ENCODE results near the gene ZSWIM7.

The ZSWIM7 gene

GRCh38 chr17:16003841-16004240 is 4.3 kb upstream of the ZSWIM7 start:
- no peak for TF ChIP-seq CTCF (IDR thresholded peaks at IDR 0.05; ENCODE audit: insufficient read depth, low read length, poor library complexity, severe bottlenecking)
- peaks cover 13% of the 10 kb centered on the region for H3K36me3 ChIP-seq (ENCODE audit: control insufficient read depth, insufficient read depth, low read length)

GRCh38 chr17:16002708-16003260 is 3.3 kb upstream of the ZSWIM7 start:
- Histone ChIP-seq H3K36me3 (ENCODE audit: control insufficient read depth, insufficient read depth, low read length) (peaks cover 9% of the 10 kb centered on the region), H3K27me3 (replicated peaks; ENCODE audit: control insufficient read depth, insufficient read depth, low read length) (no peaks in the 10 kb centered on the region), H3K4me3 (replicated peaks; ENCODE audit: low read depth, low read length) (no peak overlapping the region)
- no peak for DNase-seq (ENCODE audit: extremely low read depth, insufficient read length)
- no peak for TF ChIP-seq CTCF (IDR thresholded peaks at IDR 0.05; ENCODE audit: insufficient read depth, low read length, poor library complexity, severe bottlenecking)

More at GRCh38 chr17:16003841-16004240, 4.3 kb upstream of the ZSWIM7 start:
- Histone ChIP-seq H3K4me3 (replicated peaks; ENCODE audit: low read depth, low read length) (no peak overlapping the region), H3K27me3 (replicated peaks; ENCODE audit: control insufficient read depth, insufficient read depth, low read length) (no peaks in the 10 kb centered on the region)
- no peak for DNase-seq (ENCODE audit: extremely low read depth, insufficient read length)

- peak overlapping the region; percentile 85; the same call in 1 of the 2 replicates for H3K4me3 ChIP-seq (replicated peaks; ENCODE audit: low read depth, low read length)
- H3K27me3 ChIP-seq (replicated peaks; ENCODE audit: control insufficient read depth, insufficient read depth, low read length): no peaks in the 10 kb centered on the region
Observed at GRCh38 chr17:16001226-16001897, 1.9 kb upstream of the ZSWIM7 start.

GRCh38 chr17:15999974-16000827 is 697 bp upstream of the ZSWIM7 start:
- Histone ChIP-seq H3K36me3 (ENCODE audit: control insufficient read depth, insufficient read depth, low read length) (peaks cover 6% of the 10 kb centered on the region), H3K4me3 (replicated peaks; ENCODE audit: low read depth, low read length) (peak overlapping the region; percentile 85), H3K27me3 (replicated peaks; ENCODE audit: control insufficient read depth, insufficient read depth, low read length) (no peaks in the 10 kb centered on the region)
- peak; percentile 3 for TF ChIP-seq CTCF (IDR thresholded peaks at IDR 0.05; ENCODE audit: insufficient read depth, low read length, poor library complexity, severe bottlenecking)
- peak; percentile 68 for DNase-seq (ENCODE audit: extremely low read depth, insufficient read length)

More at GRCh38 chr17:16001226-16001897, 1.9 kb upstream of the ZSWIM7 start:
- no peak for DNase-seq (ENCODE audit: extremely low read depth, insufficient read length)
- H3K36me3 ChIP-seq (ENCODE audit: control insufficient read depth, insufficient read depth, low read length): peaks cover 9% of the 10 kb centered on the region
- TF ChIP-seq CTCF (IDR thresholded peaks at IDR 0.05; ENCODE audit: insufficient read depth, low read length, poor library complexity, severe bottlenecking): no peak

GRCh38 chr17:15998031-15998562 is 1.4 kb downstream of the ZSWIM7 start:
- Histone ChIP-seq H3K36me3 (ENCODE audit: control insufficient read depth, insufficient read depth, low read length) (peaks cover 2% of the 10 kb centered on the region; the same call in 1 of the 2 replicates), H3K4me3 (replicated peaks; ENCODE audit: low read depth, low read length) (no peak overlapping the region), H3K27me3 (replicated peaks; ENCODE audit: control insufficient read depth, insufficient read depth, low read length) (no peaks in the 10 kb centered on the region)
- no peak for TF ChIP-seq CTCF (IDR thresholded peaks at IDR 0.05; ENCODE audit: insufficient read depth, low read length, poor library complexity, severe bottlenecking)
- no peak for DNase-seq (ENCODE audit: extremely low read depth, insufficient read length)
